Neural progenitor cell (in vitro differentiated cells): ENCODE results near the gene OR11L1. TPM values are rescaled to one million over a fixed set of nuclear protein-coding genes. Genes with fewer than 3 reads are reported as not detected.

Source experiments
- DNase-seq: peaks from one replicate; pipeline ENCODE4 v3.0.0-alpha.2; 2016; ENCODE audit warnings: low spot score
- H2AFZ ChIP-seq: fragments of 200-600 bp; sonication (generic); replicated peaks from 2 replicates; pipeline ENCODE4 v1.6.1; 2016; ENCODE audit warnings: antibody characterized with exemption
- H3F3A ChIP-seq: fragments of 200-600 bp; sonication (generic); 2 replicates; pipeline ENCODE4 v1.6.1; 2016; ENCODE audit warnings: antibody characterized with exemption, low read depth
- H3K27ac ChIP-seq: fragments of 200-600 bp; sonication (generic); 2 replicates; pipeline ENCODE4 v1.5.1; 2016; ENCODE audit warnings: mild to moderate bottlenecking
- H3K27me3 ChIP-seq: fragments of 200-600 bp; sonication (generic); 2 replicates; pipeline ENCODE4 v1.6.1; 2016; ENCODE audit warnings: mild to moderate bottlenecking, moderate library complexity
- H3K36me3 ChIP-seq: fragments of 200-600 bp; sonication (generic); 2 replicates; pipeline ENCODE4 v1.5.1; 2016
- H3K4me1 ChIP-seq: fragments of 200-600 bp; sonication (generic); 2 replicates; pipeline ENCODE4 v1.6.1; 2016; ENCODE audit warnings: mixed run types
- H3K4me2 ChIP-seq: fragments of 200-600 bp; sonication (generic); 2 replicates; pipeline ENCODE4 v1.6.1; 2016
- H3K4me3 ChIP-seq: fragments of 200-600 bp; sonication (generic); 2 replicates; pipeline ENCODE4 v1.5.1; 2016
- H3K79me2 ChIP-seq: fragments of 200-600 bp; sonication (generic); 2 replicates; pipeline ENCODE4 v1.6.1; 2016; ENCODE audit warnings: low read depth
- H3K9ac ChIP-seq: fragments of 200-600 bp; sonication (generic); 2 replicates; pipeline ENCODE4 v1.6.1; 2016
- H3K9me3 ChIP-seq: fragments of 200-600 bp; sonication (generic); 2 replicates; pipeline ENCODE4 v1.5.1; 2016; ENCODE audit warnings: low read depth
- H4K20me1 ChIP-seq: fragments of 200-600 bp; sonication (generic); 2 replicates; pipeline ENCODE4 v1.6.1; 2016; ENCODE audit warnings: low read depth
- H3K27ac Mint-ChIP-seq: 3 replicates; pipeline ENCODE4 v1.8.0; 2021; ENCODE audit warnings: mixed read lengths
- H3K27me3 Mint-ChIP-seq: 2 replicates; pipeline ENCODE4 v1.8.0; 2022; ENCODE audit warnings: low read depth, mild to moderate bottlenecking, inconsistent platforms, moderate library complexity, mixed read lengths; ENCODE audit not compliant: insufficient read depth
- H3K36me3 Mint-ChIP-seq: 3 replicates; pipeline ENCODE4 v1.8.0; 2021; ENCODE audit warnings: mixed read lengths
- H3K4me1 Mint-ChIP-seq: 3 replicates; pipeline ENCODE4 v1.8.0; 2021; ENCODE audit warnings: mixed read lengths
- H3K4me3 Mint-ChIP-seq: 3 replicates; pipeline ENCODE4 v1.8.0; 2021; ENCODE audit warnings: mild to moderate bottlenecking, moderate library complexity, mixed read lengths
- H3K9me3 Mint-ChIP-seq: 3 replicates; pipeline ENCODE4 v1.8.0; 2020; ENCODE audit warnings: mixed read lengths
- CTCF ChIP-seq: fragments of 200-600 bp; sonication (generic); IDR thresholded peaks from 2 replicates; pipeline ENCODE4 v1.5.1; 2017; ENCODE audit warnings: antibody characterized with exemption, mild to moderate bottlenecking
- EZH2 ChIP-seq: fragments of 200-600 bp; sonication (generic); IDR thresholded peaks from 2 replicates; pipeline ENCODE4 v1.6.1; 2017; ENCODE audit warnings: antibody characterized with exemption, mild to moderate bottlenecking, moderate library complexity
- EZH2phosphoT487 ChIP-seq: fragments of 200-600 bp; sonication (generic); IDR thresholded peaks from 2 replicates; pipeline ENCODE4 v1.6.1; 2017; ENCODE audit warnings: antibody characterized with exemption
- total RNA-seq: library from RNA; depleted of rRNA; stranded (reverse); fragments of >200 nt; gene quantifications from 2 replicates; pipeline ENCODE4 v1.2.3, GENCODE V29; 2015; ENCODE audit warnings: low replicate concordance

The OR11L1 gene
- total RNA-seq, 1 donor from 2014 or later = not detected

DNA sequence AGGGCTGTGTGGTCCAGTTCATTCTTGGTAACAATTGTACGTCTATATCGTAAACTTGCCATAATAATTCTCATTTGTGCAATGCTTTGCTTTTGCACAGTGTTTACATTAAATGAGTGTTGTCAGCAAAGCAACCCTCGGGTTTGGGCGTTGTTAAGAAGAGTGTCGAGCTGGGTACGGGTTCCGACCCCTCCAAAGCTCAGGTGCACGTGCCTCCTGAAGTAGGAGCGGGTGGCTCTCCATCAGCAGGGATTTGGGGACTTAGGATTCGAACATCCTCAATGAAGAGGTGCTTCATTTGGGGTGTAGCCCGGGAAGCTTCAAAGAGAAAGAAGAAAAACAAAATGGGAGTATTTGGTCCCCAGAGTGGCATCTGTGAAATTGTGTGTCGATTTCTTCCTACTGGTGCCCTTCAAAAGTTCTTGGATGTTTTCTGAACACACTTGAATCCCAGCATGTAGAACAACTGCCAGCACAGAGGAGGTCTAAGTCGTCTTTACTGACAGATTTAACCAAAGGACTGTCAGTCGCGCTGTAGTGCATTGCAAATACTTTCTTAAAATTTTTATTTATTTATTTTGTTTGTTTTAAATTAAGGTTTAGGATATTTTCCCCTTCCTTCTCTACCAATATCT lies 16.4 kb upstream of the OR11L1 start:
- H3K9me3 Mint-ChIP-seq = peaks cover 10% of the 10 kb centered on the region
- Histone ChIP-seq H3K4me1 (no peaks in the 10 kb centered on the region), H3K4me2 (no peak overlapping the region), H2AFZ (no peak overlapping the region), H3K9ac (no peak overlapping the region), H3K4me3 (no peak overlapping the region), H4K20me1 (no peaks in the 10 kb centered on the region), H3K9me3 (peaks cover 16% of the 10 kb centered on the region), H3K36me3 (no peaks in the 10 kb centered on the region), H3K79me2 (no peaks in the 10 kb centered on the region), H3K27ac (no peak overlapping the region), H3K27me3 (no peaks in the 10 kb centered on the region), H3F3A (no peaks in the 10 kb centered on the region)
- peak overlapping the region; percentile 86 for H3K4me3 Mint-ChIP-seq
- H3K27me3 Mint-ChIP-seq = peaks cover 12% of the 10 kb centered on the region
- H3K36me3 Mint-ChIP-seq = no peaks in the 10 kb centered on the region
- peaks cover 3% of the 10 kb centered on the region for H3K4me1 Mint-ChIP-seq
- TF ChIP-seq EZH2 (no peak), EZH2phosphoT487 (no peak), CTCF (no peak)
- DNase-seq = no peak
- H3K27ac Mint-ChIP-seq = no peak overlapping the region

- Histone ChIP-seq H3K79me2 (no peaks in the 10 kb centered on the region), H3K27me3 (no peaks in the 10 kb centered on the region), H3K9ac (no peak within 1 kb of the TSS), H3K4me1 (no peaks in the 10 kb centered on the region), H3K4me3 (no peak within 1 kb of the TSS), H3K9me3 (peaks cover 16% of the 10 kb centered on the region), H3K4me2 (no peak within 1 kb of the TSS), H2AFZ (no peak within 1 kb of the TSS), H3F3A (no peaks in the 10 kb centered on the region), H3K36me3 (no peaks in the 10 kb centered on the region), H3K27ac (no peak within 1 kb of the TSS), H4K20me1 (no peaks in the 10 kb centered on the region)
- DNase-seq = no peak
- peaks cover 10% of the 10 kb centered on the region for H3K9me3 Mint-ChIP-seq
- no peaks in the 10 kb centered on the region for H3K36me3 Mint-ChIP-seq
- peaks cover 12% of the 10 kb centered on the region for H3K27me3 Mint-ChIP-seq
- H3K27ac Mint-ChIP-seq = no peak within 1 kb of the TSS
- peak within 1 kb of the TSS; percentile 86 for H3K4me3 Mint-ChIP-seq
- no peak for TF ChIP-seq CTCF
- TF ChIP-seq EZH2phosphoT487 = no peak
- TF ChIP-seq EZH2 = no peak
- H3K4me1 Mint-ChIP-seq = peaks cover 3% of the 10 kb centered on the region
Measured at GRCh38 chr1:247857069-247857984, 15.6 kb upstream of the OR11L1 start, which contains the start of gene TRIM58. TSS of gene TRIM58 (plus strand) at chr1:247857187. CDS start at chr1:247857247, 60 bp downstream.

GRCh38 chr1:247855911-247856310 lies 14.2 kb upstream of the OR11L1 start:
- no peak for DNase-seq
- Histone ChIP-seq H3K9ac (no peak overlapping the region), H3K27me3 (no peaks in the 10 kb centered on the region), H3K4me2 (no peak overlapping the region), H3K27ac (no peak overlapping the region), H3K4me3 (no peak overlapping the region), H3F3A (no peaks in the 10 kb centered on the region), H3K4me1 (no peaks in the 10 kb centered on the region), H3K36me3 (no peaks in the 10 kb centered on the region), H2AFZ (no peak overlapping the region), H3K9me3 (peaks cover 22% of the 10 kb centered on the region), H3K79me2 (no peaks in the 10 kb centered on the region), H4K20me1 (no peaks in the 10 kb centered on the region)
- Mint-ChIP-seq H3K27me3 (peaks cover 15% of the 10 kb centered on the region), H3K27ac (no peak overlapping the region), H3K4me3 (no peak overlapping the region), H3K9me3 (peaks cover 15% of the 10 kb centered on the region), H3K4me1 (peaks cover 3% of the 10 kb centered on the region), H3K36me3 (no peaks in the 10 kb centered on the region)
- TF ChIP-seq CTCF (no peak), EZH2phosphoT487 (no peak), EZH2 (no peak)
